Left ventricle myocardium inferior (tissue), 1 donor: Measurements from ENCODE around the gene ACTR2. TPM values are rescaled to one million over a fixed set of nuclear protein-coding genes. Genes with fewer than 3 reads are reported as not detected.

Experiments used
- DNase-seq: peaks from one replicate; pipeline ENCODE4 v3.0.0-alpha.2; 2020
- H3K27ac ChIP-seq: fragments of 200-600 bp; replicated peaks from 2 replicates; pipeline ENCODE4 v1.8.0; 2021
- H3K27me3 ChIP-seq: fragments of 200-600 bp; 2 replicates; pipeline ENCODE4 v1.8.0; 2021; ENCODE audit warnings: low read depth
- H3K36me3 ChIP-seq: fragments of 200-600 bp; 2 replicates; pipeline ENCODE4 v1.8.0; 2021
- H3K4me1 ChIP-seq: fragments of 200-600 bp; 2 replicates; pipeline ENCODE4 v1.8.0; 2021
- H3K4me3 ChIP-seq: fragments of 200-600 bp; 2 replicates; pipeline ENCODE4 v1.8.0; 2021; ENCODE audit warnings: mild to moderate bottlenecking, moderate library complexity
- H3K9me3 ChIP-seq: fragments of 200-600 bp; replicated peaks from 2 replicates; pipeline ENCODE4 v1.8.0; 2021
- intact Hi-C: fragments of 100-400 bp; cut with micrococcal nuclease; formaldehyde crosslinking; loops from one replicate; pipeline ENCODE4 v1.11.0; 2022
- total RNA-seq: library from RNA; stranded (reverse); fragmentation: NEBNext Ultra II Directional; extraction: Animal tissue kit (Norgen Biotek cat#: 25700); gene quantifications from one replicate; pipeline ENCODE4 v1.2.1, GENCODE V29; 2021
- TF ChIP-seq, protein P1 (sequence below): fragments of 200-600 bp; IDR thresholded peaks from 2 replicates; pipeline ENCODE4 v1.8.0; 2021; ENCODE audit warnings: antibody characterized with exemption, mild to moderate bottlenecking, borderline replicate concordance
- donor health status: DM: no; HTN: yes; CAD: no; lungs with severe emphysema.

ACTR2 gene
- total RNA-seq, 1 donor from 2014 or later, result 100.0 TPM

DNA sequence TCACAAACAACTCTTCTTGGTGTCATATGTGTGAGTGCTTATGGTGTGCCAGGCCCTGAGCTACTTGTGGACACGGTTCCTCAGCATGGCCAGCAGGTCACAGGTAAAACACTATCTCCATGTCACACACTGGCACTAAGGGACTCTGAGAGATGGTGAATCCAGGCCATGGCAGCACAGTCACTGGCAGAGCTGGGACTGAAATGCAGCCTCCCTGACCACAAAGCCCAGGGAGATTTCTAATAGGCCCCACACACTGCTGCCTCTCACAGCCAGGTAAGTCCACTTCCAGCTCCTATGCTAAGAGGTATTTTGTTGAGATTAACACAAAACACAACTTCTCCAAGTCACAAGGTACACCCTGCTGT, 92.0 kb downstream of the ACTR2 start:
- intact Hi-C loops, result no loop called here
- DNase-seq, result no peak
- H3K27me3 ChIP-seq, result no peaks in the 10 kb centered on the region
- peak overlapping the region; percentile 28 for H3K27ac ChIP-seq
- H3K36me3 ChIP-seq, result peaks cover 24% of the 10 kb centered on the region
- no peak overlapping the region for H3K4me3 ChIP-seq
- H3K4me1 ChIP-seq, result peaks cover 6% of the 10 kb centered on the region
- TF ChIP-seq, protein P1, sequence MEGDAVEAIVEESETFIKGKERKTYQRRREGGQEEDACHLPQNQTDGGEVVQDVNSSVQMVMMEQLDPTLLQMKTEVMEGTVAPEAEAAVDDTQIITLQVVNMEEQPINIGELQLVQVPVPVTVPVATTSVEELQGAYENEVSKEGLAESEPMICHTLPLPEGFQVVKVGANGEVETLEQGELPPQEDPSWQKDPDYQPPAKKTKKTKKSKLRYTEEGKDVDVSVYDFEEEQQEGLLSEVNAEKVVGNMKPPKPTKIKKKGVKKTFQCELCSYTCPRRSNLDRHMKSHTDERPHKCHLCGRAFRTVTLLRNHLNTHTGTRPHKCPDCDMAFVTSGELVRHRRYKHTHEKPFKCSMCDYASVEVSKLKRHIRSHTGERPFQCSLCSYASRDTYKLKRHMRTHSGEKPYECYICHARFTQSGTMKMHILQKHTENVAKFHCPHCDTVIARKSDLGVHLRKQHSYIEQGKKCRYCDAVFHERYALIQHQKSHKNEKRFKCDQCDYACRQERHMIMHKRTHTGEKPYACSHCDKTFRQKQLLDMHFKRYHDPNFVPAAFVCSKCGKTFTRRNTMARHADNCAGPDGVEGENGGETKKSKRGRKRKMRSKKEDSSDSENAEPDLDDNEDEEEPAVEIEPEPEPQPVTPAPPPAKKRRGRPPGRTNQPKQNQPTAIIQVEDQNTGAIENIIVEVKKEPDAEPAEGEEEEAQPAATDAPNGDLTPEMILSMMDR, result no peak
- H3K9me3 ChIP-seq, result no peaks in the 10 kb centered on the region

DNA sequence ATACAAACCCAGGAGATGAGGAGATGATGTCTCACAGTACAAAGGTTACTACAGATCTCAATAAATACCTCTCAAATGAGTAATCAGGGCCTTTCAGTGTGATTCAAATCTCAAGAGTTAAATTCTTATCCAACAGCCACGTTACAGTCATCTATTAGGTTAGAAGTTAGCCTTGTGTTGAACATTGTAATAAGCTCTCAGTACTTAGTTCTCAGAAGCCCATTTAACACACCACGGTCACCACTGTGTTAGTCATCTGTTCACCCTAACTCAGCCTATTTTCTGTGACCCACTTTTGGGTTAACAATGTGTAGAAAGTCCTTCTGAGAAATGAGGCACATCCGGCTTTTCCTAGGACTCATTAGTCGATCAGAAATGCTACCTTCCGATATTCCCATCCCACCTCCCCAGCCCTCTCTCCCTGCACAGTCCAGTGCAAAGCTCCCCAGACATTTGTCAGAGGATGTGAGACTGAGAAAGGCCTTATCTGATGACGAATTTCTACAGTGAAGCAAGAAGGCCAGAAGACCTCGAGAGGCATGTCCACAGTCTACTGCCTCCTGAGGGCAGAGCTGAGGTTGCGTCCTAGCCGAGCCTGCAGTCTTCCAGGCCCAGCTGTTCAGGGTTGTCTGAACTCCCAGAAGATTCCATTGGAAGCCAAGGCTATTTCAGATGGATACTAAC, 92.6 kb downstream of the ACTR2 start:
- H3K4me3 ChIP-seq, result no peak overlapping the region
- intact Hi-C loops, result no loop called here
- H3K9me3 ChIP-seq, result no peaks in the 10 kb centered on the region
- H3K36me3 ChIP-seq, result peaks cover 19% of the 10 kb centered on the region
- peaks cover 6% of the 10 kb centered on the region for H3K4me1 ChIP-seq
- TF ChIP-seq, protein P1, result peak; percentile 21
- H3K27ac ChIP-seq, result peak overlapping the region; percentile 28
- no peaks in the 10 kb centered on the region for H3K27me3 ChIP-seq
- no peak for DNase-seq

Other genes with a start within 250 kb of the ACTR2 start
- gene SLC1A4, start 238.4 kb upstream of the ACTR2 start, total RNA-seq, result 13.2 TPM
- 20.2 TPM for gene CEP68, start 171.4 kb upstream of the ACTR2 start, total RNA-seq
- 115 TPM for gene RAB1A, start 97.7 kb upstream of the ACTR2 start, total RNA-seq
- gene SPRED2, start 204.8 kb downstream of the ACTR2 start, total RNA-seq, result 18.9 TPM